Right lobe of liver (tissue), 4 donors: Measurements from ENCODE around the gene HOPX.

Experiments
- POLR2A ChIP-seq: fragments of 450-650 bp; IDR thresholded peaks from one replicate; pipeline ENCODE4 v1.6.1; 2017; ENCODE audit warnings: antibody characterized with exemption, mild to moderate bottlenecking
- TF ChIP-seq, protein P1 (sequence below), 4 donors: fragments of 200-600 bp in 3 of 4; fragments of 450-650 bp in 1 of 4; IDR thresholded peaks; one replicate each; pipeline versions ENCODE4 v1.5.1 to v1.8.0; 2016 to 2022; ENCODE audit warnings: antibody characterized with exemption in 4 of 4, mild to moderate bottlenecking in 2 of 4
- donor health status: DM: no; HTN: no; CAD: no.
- donor health status: DM: no; HTN: no; CAD: no.
- donor health status: DM: no; HTN: yes; CAD: no.

- no peak for TF ChIP-seq POLR2A
- TF ChIP-seq, protein P1, sequence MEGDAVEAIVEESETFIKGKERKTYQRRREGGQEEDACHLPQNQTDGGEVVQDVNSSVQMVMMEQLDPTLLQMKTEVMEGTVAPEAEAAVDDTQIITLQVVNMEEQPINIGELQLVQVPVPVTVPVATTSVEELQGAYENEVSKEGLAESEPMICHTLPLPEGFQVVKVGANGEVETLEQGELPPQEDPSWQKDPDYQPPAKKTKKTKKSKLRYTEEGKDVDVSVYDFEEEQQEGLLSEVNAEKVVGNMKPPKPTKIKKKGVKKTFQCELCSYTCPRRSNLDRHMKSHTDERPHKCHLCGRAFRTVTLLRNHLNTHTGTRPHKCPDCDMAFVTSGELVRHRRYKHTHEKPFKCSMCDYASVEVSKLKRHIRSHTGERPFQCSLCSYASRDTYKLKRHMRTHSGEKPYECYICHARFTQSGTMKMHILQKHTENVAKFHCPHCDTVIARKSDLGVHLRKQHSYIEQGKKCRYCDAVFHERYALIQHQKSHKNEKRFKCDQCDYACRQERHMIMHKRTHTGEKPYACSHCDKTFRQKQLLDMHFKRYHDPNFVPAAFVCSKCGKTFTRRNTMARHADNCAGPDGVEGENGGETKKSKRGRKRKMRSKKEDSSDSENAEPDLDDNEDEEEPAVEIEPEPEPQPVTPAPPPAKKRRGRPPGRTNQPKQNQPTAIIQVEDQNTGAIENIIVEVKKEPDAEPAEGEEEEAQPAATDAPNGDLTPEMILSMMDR (IDR thresholded peaks at IDR 0.05), result no peak
Measured at GRCh38 chr4:56727150-56727549, 46.1 kb upstream of the HOPX start.
